ENCODE data around the gene CSTF3. TPM values are rescaled to one million over a fixed set of nuclear protein-coding genes. Genes with fewer than 3 reads are reported as not detected.
A peak's percentile ranks its signal among the peaks of the same experiment; 100 is the strongest.

The CSTF3 gene
- 23.0 and 25.8 TPM in 2 replicates for total RNA-seq
- 74.4 and 75.5 TPM in 2 replicates for polyA plus RNA-seq

DNA sequence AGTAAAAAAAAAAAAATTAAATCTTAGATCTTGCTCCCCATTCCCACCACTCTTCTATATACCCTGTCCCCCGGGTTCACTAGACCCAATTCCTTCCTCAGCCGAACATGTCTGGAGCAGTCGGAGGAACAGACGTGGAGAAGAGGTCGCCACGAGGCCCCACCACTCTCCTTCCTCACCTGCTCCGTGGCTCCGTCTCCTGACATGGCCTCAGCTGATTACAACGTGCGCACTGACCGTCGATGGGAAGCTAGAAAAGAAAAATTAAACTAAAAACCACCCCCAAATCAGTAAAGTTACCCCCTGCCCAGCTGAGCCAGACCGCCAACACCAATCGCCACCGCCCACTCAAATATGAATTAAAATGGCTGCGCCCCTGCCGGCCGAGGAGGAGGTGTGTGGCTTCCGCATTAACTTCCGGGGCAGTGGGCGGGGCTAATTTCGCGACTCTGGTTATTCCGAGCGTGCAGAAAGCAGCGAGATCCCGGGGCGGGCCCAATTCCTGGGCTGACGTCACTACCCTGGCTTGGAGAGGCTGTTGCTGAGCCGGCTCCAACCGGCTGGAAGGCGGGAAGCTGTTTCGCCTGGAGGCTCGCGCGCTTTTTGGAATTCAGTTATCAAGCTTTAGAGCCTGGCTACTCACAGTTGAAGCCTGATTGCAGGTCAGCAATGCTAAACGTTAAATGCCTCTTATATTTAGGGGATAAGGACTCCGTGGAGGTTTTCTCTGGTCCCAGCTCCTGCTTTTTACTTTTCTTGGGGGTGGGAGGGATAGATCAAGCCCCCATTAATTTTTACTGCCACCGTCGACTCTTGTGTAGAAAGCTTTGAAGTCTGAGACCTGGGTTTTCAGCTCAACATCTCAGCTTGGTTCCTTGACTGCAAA lies at the start of gene CSTF3:
CSTF3 (minus strand) TSS at position 361 of the 886 bp plus-strand sequence; CDS start at position 206, 155 bp downstream.
- TF ChIP-seq, protein P1, sequence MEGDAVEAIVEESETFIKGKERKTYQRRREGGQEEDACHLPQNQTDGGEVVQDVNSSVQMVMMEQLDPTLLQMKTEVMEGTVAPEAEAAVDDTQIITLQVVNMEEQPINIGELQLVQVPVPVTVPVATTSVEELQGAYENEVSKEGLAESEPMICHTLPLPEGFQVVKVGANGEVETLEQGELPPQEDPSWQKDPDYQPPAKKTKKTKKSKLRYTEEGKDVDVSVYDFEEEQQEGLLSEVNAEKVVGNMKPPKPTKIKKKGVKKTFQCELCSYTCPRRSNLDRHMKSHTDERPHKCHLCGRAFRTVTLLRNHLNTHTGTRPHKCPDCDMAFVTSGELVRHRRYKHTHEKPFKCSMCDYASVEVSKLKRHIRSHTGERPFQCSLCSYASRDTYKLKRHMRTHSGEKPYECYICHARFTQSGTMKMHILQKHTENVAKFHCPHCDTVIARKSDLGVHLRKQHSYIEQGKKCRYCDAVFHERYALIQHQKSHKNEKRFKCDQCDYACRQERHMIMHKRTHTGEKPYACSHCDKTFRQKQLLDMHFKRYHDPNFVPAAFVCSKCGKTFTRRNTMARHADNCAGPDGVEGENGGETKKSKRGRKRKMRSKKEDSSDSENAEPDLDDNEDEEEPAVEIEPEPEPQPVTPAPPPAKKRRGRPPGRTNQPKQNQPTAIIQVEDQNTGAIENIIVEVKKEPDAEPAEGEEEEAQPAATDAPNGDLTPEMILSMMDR (IDR thresholded peaks at IDR 0.05; ENCODE audit: low read depth, low read length) = peak; percentile 31
- Histone ChIP-seq H3K4me3 (peak within 1 kb of the TSS; percentile 94), H3K27me3 (no peaks in the 10 kb centered on the region), H3K27ac (peak within 1 kb of the TSS; percentile 84), H3K36me3 (no peaks in the 10 kb centered on the region), H3K4me1 (ENCODE audit: low read depth) (peaks cover 12% of the 10 kb centered on the region), H3K9me3 (ENCODE audit: low read depth) (no peaks in the 10 kb centered on the region)
- DNase-seq (ENCODE audit: low read depth in 1 of 2, low spot score in 1 of 2) = peak; percentile 99 to 100

DNA sequence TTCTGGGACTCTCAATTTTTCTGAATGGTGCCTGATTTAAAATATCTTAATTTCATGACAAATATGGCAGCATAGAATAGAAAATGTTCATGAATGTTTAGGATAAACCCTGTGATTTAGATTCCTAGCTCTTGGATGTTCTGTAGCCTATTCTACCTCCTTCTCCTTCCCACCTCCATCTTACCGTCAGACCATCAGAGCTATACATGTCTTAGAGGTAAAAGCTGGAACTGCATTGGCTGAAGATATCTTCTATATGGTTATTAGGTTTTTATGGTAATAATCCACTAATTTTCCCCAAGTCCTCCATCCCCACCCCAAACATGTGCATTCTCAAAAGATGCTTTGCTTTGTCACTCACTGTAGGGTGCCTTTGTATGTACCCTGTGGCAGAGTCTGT lies 46.9 kb upstream of the CSTF3 start:
- Histone ChIP-seq H3K4me1 (ENCODE audit: low read depth) (no peaks in the 10 kb centered on the region), H3K9me3 (ENCODE audit: low read depth) (no peaks in the 10 kb centered on the region), H3K27me3 (no peaks in the 10 kb centered on the region), H3K27ac (no peak overlapping the region), H3K4me3 (no peak overlapping the region), H3K36me3 (no peaks in the 10 kb centered on the region)
- TF ChIP-seq, protein P1 (IDR thresholded peaks at IDR 0.05; ENCODE audit: low read depth, low read length) = no peak
- no peak for DNase-seq (ENCODE audit: low read depth in 1 of 2, low spot score in 1 of 2)

DNA sequence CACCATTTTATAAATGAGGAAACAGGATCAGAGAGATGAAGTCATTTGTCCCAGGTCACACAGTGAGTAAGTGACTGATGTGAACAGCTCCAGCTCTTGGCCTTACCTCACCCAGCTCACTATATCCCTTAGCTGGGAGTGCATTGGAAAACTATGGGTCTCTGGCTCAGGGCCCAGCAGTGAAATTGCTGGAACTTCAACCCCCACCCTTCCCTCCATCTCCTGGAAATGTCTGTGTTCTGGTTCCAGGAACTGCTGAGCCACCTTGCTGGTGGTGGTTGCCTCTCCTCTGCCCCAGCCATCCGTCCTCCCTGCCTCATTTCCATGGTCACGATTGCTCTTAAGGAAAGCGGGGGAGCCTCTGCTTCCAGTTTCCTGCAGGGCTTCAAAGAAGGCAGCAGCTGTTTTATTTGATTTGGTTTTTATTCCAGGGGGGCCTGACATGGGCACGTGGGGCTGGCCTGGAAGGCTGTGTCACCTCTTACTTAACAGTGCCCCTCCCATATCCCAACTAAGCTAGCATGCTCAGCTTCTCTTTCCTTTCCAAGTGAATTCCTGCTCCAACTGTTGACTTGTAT lies 46.2 kb upstream of the CSTF3 start:
- Histone ChIP-seq H3K27me3 (no peaks in the 10 kb centered on the region), H3K4me1 (ENCODE audit: low read depth) (no peaks in the 10 kb centered on the region), H3K9me3 (ENCODE audit: low read depth) (no peaks in the 10 kb centered on the region), H3K36me3 (no peaks in the 10 kb centered on the region), H3K4me3 (no peak overlapping the region), H3K27ac (no peak overlapping the region)
- TF ChIP-seq, protein P1 (IDR thresholded peaks at IDR 0.05; ENCODE audit: low read depth, low read length) = no peak
- DNase-seq (ENCODE audit: low read depth in 1 of 2, low spot score in 1 of 2) = peak in 1 of 2 donors; percentile 76

DNA sequence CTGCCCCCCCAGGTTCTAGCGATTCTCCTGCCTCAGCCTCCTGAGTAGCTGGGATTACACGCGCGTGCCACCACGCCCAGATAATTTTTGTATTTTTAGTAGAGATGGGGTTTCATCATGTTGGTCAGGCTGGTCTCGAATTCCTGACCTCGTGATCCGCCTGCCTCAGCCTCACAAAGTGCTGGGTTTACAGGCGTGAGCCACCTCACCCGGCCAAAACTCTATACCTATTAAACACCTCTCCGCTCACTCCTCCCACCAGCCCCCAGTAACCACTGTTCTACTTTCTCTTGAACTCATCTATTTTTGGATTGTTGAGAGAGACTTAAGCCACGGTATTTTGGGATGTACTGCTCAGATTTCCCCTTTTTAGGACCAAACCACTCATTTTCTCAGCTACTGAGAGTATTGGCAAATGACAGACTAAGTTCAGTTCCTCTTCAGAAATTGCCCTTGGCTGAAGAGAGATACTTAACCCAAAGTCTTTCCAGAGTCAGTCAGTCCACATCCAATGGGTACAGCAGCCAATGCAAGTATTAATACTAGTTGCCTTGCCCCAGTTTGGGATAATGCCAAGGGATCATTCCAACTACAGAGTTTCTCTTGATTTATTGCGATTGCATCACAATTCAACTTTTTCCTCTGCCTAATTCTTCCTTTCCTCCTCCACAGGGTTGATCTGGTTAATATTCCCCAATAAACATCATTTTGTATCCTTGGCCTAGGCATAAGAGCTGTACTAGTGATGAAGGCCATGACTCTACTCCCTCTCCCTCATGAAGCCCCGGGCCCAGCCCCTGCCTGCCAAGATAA lies 36.8 kb upstream of the CSTF3 start:
- Histone ChIP-seq H3K4me3 (no peak overlapping the region), H3K27ac (no peak overlapping the region), H3K9me3 (ENCODE audit: low read depth) (no peaks in the 10 kb centered on the region), H3K27me3 (no peaks in the 10 kb centered on the region), H3K36me3 (no peaks in the 10 kb centered on the region), H3K4me1 (ENCODE audit: low read depth) (no peaks in the 10 kb centered on the region)
- TF ChIP-seq, protein P1 (IDR thresholded peaks at IDR 0.05; ENCODE audit: low read depth, low read length) = no peak
- DNase-seq (ENCODE audit: low read depth in 1 of 2, low spot score in 1 of 2) = peak in 1 of 2 donors; percentile 58

DNA sequence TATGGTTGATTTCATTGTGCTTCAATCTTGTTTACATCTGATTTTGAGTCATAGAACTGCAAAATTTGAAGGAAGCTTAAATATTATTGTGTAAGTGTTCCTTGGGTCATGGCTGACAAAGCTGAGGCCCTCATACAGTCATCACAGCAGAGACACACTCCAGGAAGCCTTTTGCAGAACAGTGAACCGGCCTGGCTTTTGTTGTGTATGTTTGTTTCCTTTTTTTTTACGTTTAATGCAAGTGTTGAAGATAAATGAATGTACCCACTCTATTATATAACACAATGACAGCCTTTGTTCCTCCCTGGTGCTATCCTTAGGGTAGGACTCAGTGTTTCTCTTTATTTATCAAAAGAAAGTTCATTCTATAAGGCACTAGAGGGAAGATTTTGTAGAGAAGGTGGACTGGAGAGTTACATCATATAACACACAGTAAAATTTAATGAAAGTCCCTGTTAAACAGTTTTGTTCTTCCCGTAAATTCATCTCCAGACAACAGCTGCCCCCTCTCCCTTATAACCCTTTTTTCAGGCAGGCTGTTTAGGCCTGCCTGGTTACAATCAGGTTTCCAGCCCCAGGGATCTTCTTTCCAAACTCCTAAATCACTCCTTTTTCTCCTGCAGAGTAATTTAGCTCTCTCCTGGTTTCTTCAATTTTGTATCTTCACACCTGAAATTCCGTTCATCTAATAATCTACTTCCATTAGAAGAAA lies 34.3 kb upstream of the CSTF3 start:
- no peaks in the 10 kb centered on the region for H3K36me3 ChIP-seq
- no peak overlapping the region for H3K27ac ChIP-seq
- TF ChIP-seq, protein P1 (IDR thresholded peaks at IDR 0.05; ENCODE audit: low read depth, low read length) = no peak
- H3K9me3 ChIP-seq (ENCODE audit: low read depth) = no peaks in the 10 kb centered on the region
- peak in 1 of 2 donors; percentile 47 for DNase-seq (ENCODE audit: low read depth in 1 of 2, low spot score in 1 of 2)
- H3K4me3 ChIP-seq = no peak overlapping the region
- H3K27me3 ChIP-seq = no peaks in the 10 kb centered on the region
- H3K4me1 ChIP-seq (ENCODE audit: low read depth) = no peaks in the 10 kb centered on the region
